Right cardiac atrium (tissue), 5 donors: ENCODE measurements around the gene KIF21A. TPM values are rescaled to one million over a fixed set of nuclear protein-coding genes. Genes with fewer than 3 reads are reported as not detected.
"Not testable (repeated sequence)": the region's sequence is repeated elsewhere in the genome, so short reads cannot be mapped to it uniquely, and the experiment has no call there.

Experiments used
- ATAC-seq, 2 donors: fragments of 200-7000 bp; cut with Tn5 transposase; one replicate each; pipeline versions ENCODE4 v1.8.0 to v1.9.1; 2020; ENCODE audit warnings: moderate library complexity in 2 of 2, mild to moderate bottlenecking in 1 of 2
- DNase-seq, 3 donors: peaks; one replicate each; pipeline ENCODE4 v3.0.0-alpha.2; 2020
- H3K27ac ChIP-seq: one replicate; pipeline ENCODE4 v1.5.1; 2013; ENCODE audit warnings: mild to moderate bottlenecking, low read length, control low read depth, moderate library complexity
- H3K27me3 ChIP-seq: one replicate; pipeline ENCODE4 v1.6.1; 2013; ENCODE audit not compliant: control insufficient read depth, insufficient read depth
- H3K4me1 ChIP-seq: one replicate; pipeline ENCODE4 v1.6.1; 2013; ENCODE audit warnings: low read length; ENCODE audit not compliant: control insufficient read depth, insufficient read depth
- H3K4me3 ChIP-seq: one replicate; pipeline ENCODE4 v1.5.1; 2013; ENCODE audit warnings: low read length, control low read depth
- H3K9me3 ChIP-seq: one replicate; pipeline ENCODE4 v1.6.1; 2013; ENCODE audit warnings: low read length; ENCODE audit not compliant: control insufficient read depth
- WGBS: extraction: QIAGEN DNeasy Blood & Tissue Kit; methylation state at CpG from one replicate; pipeline ENCODE4 v1.1.7; 2013; 5-methylcytosine and 5-hydroxymethylcytosine counted together
- intact Hi-C, 4 donors: fragments of 100-400 bp; cut with DNase I; formaldehyde crosslinking; loops; one replicate each; pipeline versions ENCODE4 v1.11.0 to v1.14.0; 2022 to 2023
- polyA plus RNA-seq: library from polyadenylated mRNA; stranded (reverse); fragments of 200-250 nt; gene quantifications from one replicate; pipeline ENCODE4 v1.2.3, GENCODE V29; 2013
- total RNA-seq, 4 donors: library from RNA; stranded (reverse); fragmentation: NEBNext Ultra II Directional; extraction: Animal tissue kit (Norgen Biotek cat#: 25700); gene quantifications; one replicate each; pipeline ENCODE4 v1.2.1, GENCODE V29; 2021
- donor health status: healthy with polysubstance abuse.
- donor health status: DM: no; HTN: yes; CAD: no.
- donor health status: DM: no; HTN: no; CAD: no.
- donor health status: DM: no; HTN: yes; CAD: no; lungs with severe emphysema.
- donor health status: DM: yes; HTN: yes; CAD: no.

The KIF21A gene
- total and polyA plus RNA-seq, 5 donors = 26.1 to 58.7 (median 41.2) TPM

GRCh38 chr12:39301422-39301821, 141.5 kb downstream of the KIF21A start:
- ATAC-seq = no peak

GRCh38 chr12:39300799-39301198, 142.1 kb downstream of the KIF21A start:
- H3K4me3 ChIP-seq = no peak overlapping the region
- H3K9me3 ChIP-seq = no peaks in the 10 kb centered on the region
- DNase-seq (no peak), ATAC-seq (no peak)
- no peaks in the 10 kb centered on the region for H3K27me3 ChIP-seq
- H3K4me1 ChIP-seq = peaks cover 2% of the 10 kb centered on the region
- 73% methylated on average over 2 of the region's 2 CpGs for WGBS
- intact Hi-C loops = no loop called here
- H3K27ac ChIP-seq = no peak overlapping the region

More at GRCh38 chr12:39301422-39301821, 141.5 kb downstream of the KIF21A start:
- Histone ChIP-seq H3K4me3 (no peak overlapping the region), H3K9me3 (no peaks in the 10 kb centered on the region), H3K27me3 (no peaks in the 10 kb centered on the region), H3K4me1 (peaks cover 2% of the 10 kb centered on the region), H3K27ac (no peak overlapping the region)
- intact Hi-C loops = no loop called here
- DNase-seq = no peak

- no peak for DNase-seq
- intact Hi-C loops = no loop called here
- no peak overlapping the region for H3K27ac ChIP-seq
- no peak for ATAC-seq
- peaks cover 2% of the 10 kb centered on the region for H3K4me1 ChIP-seq
- no peak overlapping the region for H3K4me3 ChIP-seq
- 65% methylated on average over 1 of the region's 1 CpG for WGBS
- H3K9me3 ChIP-seq = no peaks in the 10 kb centered on the region
- no peaks in the 10 kb centered on the region for H3K27me3 ChIP-seq
These were observed 145.0 kb downstream of the KIF21A start for GRCh38 chr12:39297891-39298290.

- Histone ChIP-seq H3K4me1 (peaks cover 2% of the 10 kb centered on the region), H3K27ac (no peak overlapping the region), H3K27me3 (no peaks in the 10 kb centered on the region), H3K4me3 (no peak overlapping the region), H3K9me3 (no peaks in the 10 kb centered on the region)
- WGBS = 84% methylated on average over 1 of the region's 1 CpG
- intact Hi-C loops = no loop called here
- ATAC-seq (no peak), DNase-seq (no peak)
These were observed 146.4 kb downstream of the KIF21A start for GRCh38 chr12:39296496-39296895.

- WGBS = 89% methylated on average over 12 of the region's 12 CpGs
- H3K27me3 ChIP-seq, H3K9me3 ChIP-seq, H3K4me3 ChIP-seq, H3K4me1 ChIP-seq, ATAC-seq, H3K27ac ChIP-seq, intact Hi-C loops: not testable (repeated sequence)
- DNase-seq = peak in 1 of 3 donors; percentile 11
These were observed 147.3 kb downstream of the KIF21A start for GRCh38 chr12:39295593-39295992.

GRCh38 chr12:39294715-39295114, 148.2 kb downstream of the KIF21A start:
- DNase-seq (peak in 1 of 3 donors; percentile 26), ATAC-seq (peak in 1 of 2 donors; percentile 66)
- H3K27me3 ChIP-seq = no peaks in the 10 kb centered on the region
- 35% methylated on average over 2 of the region's 2 CpGs for WGBS
- H3K4me1 ChIP-seq = no peaks in the 10 kb centered on the region
- intact Hi-C loops = no loop called here
- H3K9me3 ChIP-seq = no peaks in the 10 kb centered on the region
- H3K27ac ChIP-seq = peak overlapping the region; percentile 2
- no peak overlapping the region for H3K4me3 ChIP-seq

- no peak for ATAC-seq
- no peak overlapping the region for H3K27ac ChIP-seq
- DNase-seq = no peak
- no peaks in the 10 kb centered on the region for H3K4me1 ChIP-seq
- no peaks in the 10 kb centered on the region for H3K27me3 ChIP-seq
- 34% methylated on average over 1 of the region's 1 CpG for WGBS
- no peak overlapping the region for H3K4me3 ChIP-seq
- intact Hi-C loops = no loop called here
- H3K9me3 ChIP-seq = no peaks in the 10 kb centered on the region
These were observed 150.7 kb downstream of the KIF21A start for GRCh38 chr12:39292125-39292630.

- H3K4me3 ChIP-seq = no peak overlapping the region
- WGBS = 85% methylated on average over 2 of the region's 2 CpGs
- DNase-seq (peak in 1 of 3 donors; percentile 10), ATAC-seq (no peak)
- H3K9me3 ChIP-seq = no peaks in the 10 kb centered on the region
- no peaks in the 10 kb centered on the region for H3K4me1 ChIP-seq
- no peak overlapping the region for H3K27ac ChIP-seq
- no peaks in the 10 kb centered on the region for H3K27me3 ChIP-seq
- intact Hi-C loops = no loop called here
These were observed 155.1 kb downstream of the KIF21A start for GRCh38 chr12:39287817-39288216.

GRCh38 chr12:39287409-39287808, 155.5 kb downstream of the KIF21A start:
- WGBS = 71% methylated on average over 4 of the region's 4 CpGs
- no peak overlapping the region for H3K27ac ChIP-seq
- DNase-seq (no peak), ATAC-seq (no peak)
- intact Hi-C loops = no loop called here
- H3K9me3 ChIP-seq = no peaks in the 10 kb centered on the region
- no peak overlapping the region for H3K4me3 ChIP-seq
- no peaks in the 10 kb centered on the region for H3K27me3 ChIP-seq
- no peaks in the 10 kb centered on the region for H3K4me1 ChIP-seq

- no peak overlapping the region for H3K27ac ChIP-seq
- no peak overlapping the region for H3K4me3 ChIP-seq
- no peaks in the 10 kb centered on the region for H3K9me3 ChIP-seq
- H3K27me3 ChIP-seq = no peaks in the 10 kb centered on the region
- no peaks in the 10 kb centered on the region for H3K4me1 ChIP-seq
- DNase-seq (no peak), ATAC-seq (no peak)
- intact Hi-C loops = loop anchor here in 3 of 4 donors (10.0 kb wide), 2 partner anchors 134 to 354 kb away; no protein-coding TSS in a partner anchor
These were observed 164.5 kb downstream of the KIF21A start for GRCh38 chr12:39278426-39278825.

GRCh38 chr12:39277416-39277815, 165.5 kb downstream of the KIF21A start:
- no peaks in the 10 kb centered on the region for H3K4me1 ChIP-seq
- no peak overlapping the region for H3K4me3 ChIP-seq
- 95% methylated on average over 1 of the region's 1 CpG for WGBS
- no peaks in the 10 kb centered on the region for H3K9me3 ChIP-seq
- intact Hi-C loops = loop anchor here in 3 of 4 donors (10.0 kb wide), 2 partner anchors 133 to 353 kb away; no protein-coding TSS in a partner anchor
- DNase-seq (no peak), ATAC-seq (no peak)
- H3K27ac ChIP-seq = no peak overlapping the region
- H3K27me3 ChIP-seq = no peaks in the 10 kb centered on the region

GRCh38 chr12:39275846-39276245, 167.1 kb downstream of the KIF21A start:
- intact Hi-C loops = loop anchor here in 3 of 4 donors (10.0 kb wide), 2 partner anchors 131 to 351 kb away; no protein-coding TSS in a partner anchor
- Histone ChIP-seq H3K9me3 (no peaks in the 10 kb centered on the region), H3K27me3 (no peaks in the 10 kb centered on the region), H3K4me3 (no peak overlapping the region), H3K4me1 (no peaks in the 10 kb centered on the region), H3K27ac (no peak overlapping the region)
- DNase-seq (no peak), ATAC-seq (no peak)
- WGBS = 70% methylated on average over 3 of the region's 3 CpGs
